Inflammatory macrophage treated with lipopolysaccharide for 4 hours (primary cell): Measurements from ENCODE around the gene LRSAM1.

Experiments
- DNase-seq: peaks from one replicate; pipeline ENCODE4 v3.0.0-alpha.2; 2020

Gene LRSAM1

GRCh38 chr9:127450830-127451607 is at the start of gene LRSAM1, which contains the start of gene RPL12:
Gene LRSAM1, plus strand, starts transcription at chr9:127451510. Its CDS starts 3,018 bp downstream, at chr9:127454528.
Gene RPL12, minus strand, starts transcription at chr9:127451406. Its CDS starts 89 bp downstream, at chr9:127451317.
- peak; percentile 94 for DNase-seq

GRCh38 chr9:127402401-127403090 is 48.8 kb upstream of the LRSAM1 start:
- no peak for DNase-seq

- DNase-seq, result no peak
Observed at GRCh38 chr9:127403507-127404192, 47.7 kb upstream of the LRSAM1 start.

- DNase-seq, result no peak
Observed at GRCh38 chr9:127404631-127405030, 46.7 kb upstream of the LRSAM1 start.

GRCh38 chr9:127405344-127406125 is 45.8 kb upstream of the LRSAM1 start:
- no peak for DNase-seq

- DNase-seq, result no peak
Observed at GRCh38 chr9:127406799-127407491, 44.4 kb upstream of the LRSAM1 start.

- no peak for DNase-seq
Observed at GRCh38 chr9:127407492-127407843, 43.8 kb upstream of the LRSAM1 start.

- peak; percentile 83 for DNase-seq
Observed at GRCh38 chr9:127411122-127411521, 40.2 kb upstream of the LRSAM1 start.

- DNase-seq, result no peak
Observed at GRCh38 chr9:127415141-127415540, 36.2 kb upstream of the LRSAM1 start.

- no peak for DNase-seq
Observed at GRCh38 chr9:127415657-127416056, 35.7 kb upstream of the LRSAM1 start.

- DNase-seq, result no peak
Observed at GRCh38 chr9:127417131-127418036, 33.9 kb upstream of the LRSAM1 start.

- DNase-seq, result peak; percentile 44
Observed at GRCh38 chr9:127418037-127418471, 33.3 kb upstream of the LRSAM1 start.

GRCh38 chr9:127419348-127419747 is 32.0 kb upstream of the LRSAM1 start:
- peak; percentile 20 for DNase-seq

GRCh38 chr9:127421057-127421456 is 30.3 kb upstream of the LRSAM1 start:
- DNase-seq, result no peak

GRCh38 chr9:127422133-127422782 is 29.1 kb upstream of the LRSAM1 start:
- peak; percentile 28 for DNase-seq

- DNase-seq, result no peak
Observed at GRCh38 chr9:127422787-127423186, 28.5 kb upstream of the LRSAM1 start.

- peak; percentile 50 for DNase-seq
Observed at GRCh38 chr9:127423476-127423933, 27.8 kb upstream of the LRSAM1 start.

GRCh38 chr9:127423934-127424675 is 27.2 kb upstream of the LRSAM1 start, which contains the start of gene ZNF79:
Gene ZNF79, plus strand, starts transcription at chr9:127424382. Its CDS starts 406 bp downstream, at chr9:127424788.
- peak; percentile 90 for DNase-seq

- DNase-seq, result no peak
Observed at GRCh38 chr9:127424676-127424999, 26.7 kb upstream of the LRSAM1 start.

- DNase-seq, result no peak
Observed at GRCh38 chr9:127426756-127427155, 24.6 kb upstream of the LRSAM1 start.
